K562 treated with DMSO at 1 percent for 24 hours (cell line): ENCODE data around the gene INSL4. TPM values are rescaled to one million over a fixed set of nuclear protein-coding genes. Genes with fewer than 3 reads are reported as not detected.

Experiments
- total RNA-seq: library from RNA; unstranded; fragments of 300-600 nt; gene quantifications from 2 replicates; pipeline ENCODE4 v1.2.3, GENCODE V29; 2022; ENCODE audit warnings: low read depth; ENCODE audit not compliant: insufficient read depth

The INSL4 gene
- total RNA-seq = not detected in 2 replicates

DNA sequence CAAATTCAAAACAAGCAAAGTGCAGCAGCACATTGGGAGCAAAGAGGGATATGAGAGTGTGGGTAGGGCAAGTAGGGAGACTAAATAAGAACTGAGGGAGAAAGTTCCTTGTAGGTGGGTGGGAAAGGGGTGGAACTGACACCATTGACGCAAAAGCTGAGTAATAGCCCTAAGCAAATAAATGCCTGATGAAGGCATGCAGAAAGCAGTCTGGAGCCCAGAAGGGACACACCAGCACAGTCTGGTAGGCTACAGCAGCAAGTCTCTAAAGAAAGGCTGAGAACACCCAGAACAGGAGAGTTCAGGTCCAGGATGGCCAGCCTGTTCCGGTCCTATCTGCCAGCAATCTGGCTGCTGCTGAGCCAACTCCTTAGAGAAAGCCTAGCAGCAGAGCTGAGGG, at the start of gene INSL4:
TSS of gene INSL4 (plus strand) at position 208 of the 400 bp plus-strand sequence. CDS start at position 313, 105 bp downstream.

DNA sequence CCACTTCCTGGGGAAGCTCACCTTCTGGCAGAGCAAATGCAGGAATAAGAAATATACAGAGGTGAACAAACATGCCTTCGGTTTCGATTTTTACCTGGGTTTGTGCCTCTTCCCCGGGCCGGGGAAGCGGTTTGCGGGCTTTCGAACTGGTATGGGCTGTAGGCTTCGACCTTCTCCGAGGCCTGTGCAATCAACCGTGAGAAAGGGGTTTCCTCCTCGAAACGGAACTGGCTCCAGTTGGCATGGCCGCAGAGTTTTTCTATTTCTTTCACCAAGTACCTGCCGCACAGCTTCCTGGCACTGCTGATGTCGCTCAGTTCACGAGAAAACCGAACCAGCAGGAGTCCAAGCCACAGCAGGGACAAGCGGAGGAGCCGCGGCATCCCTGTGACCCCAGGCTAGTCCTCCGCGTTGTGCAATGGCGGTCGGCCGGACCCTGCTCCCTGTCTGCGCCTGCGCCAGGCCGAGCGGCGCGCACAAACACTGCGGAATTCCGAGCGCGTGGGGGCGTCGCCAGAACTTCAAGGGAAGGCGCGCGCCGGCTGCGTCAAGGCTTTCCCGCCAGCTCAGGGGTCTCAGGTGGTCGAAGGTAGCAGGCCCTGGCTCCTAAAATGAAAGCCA, 45.9 kb upstream of the INSL4 start, which contains the start of gene INSL6:
TSS of gene INSL6 (minus strand) at position 420 of the 621 bp plus-strand sequence. CDS start at position 383, 37 bp downstream.

Other genes with a start within 250 kb of the INSL4 start
- 5.8 and 6.9 TPM in 2 replicates for gene JAK2, start 246.1 kb upstream of the INSL4 start, total RNA-seq
- not detected in 2 replicates for gene INSL6, start 45.8 kb upstream of the INSL4 start, total RNA-seq
- gene RLN2, start 73.3 kb downstream of the INSL4 start, total RNA-seq = not detected in 2 replicates
- gene RLN1, start 108.5 kb downstream of the INSL4 start, total RNA-seq = not detected in 2 replicates
- 6.0 and 6.4 TPM in 2 replicates for gene PLGRKT, start 206.5 kb downstream of the INSL4 start, total RNA-seq
- gene CD274, start 219.1 kb downstream of the INSL4 start, total RNA-seq = 0.37 and 0.58 TPM in 2 replicates